Vagina (tissue), 2 donors: ENCODE results near the gene ADAMTS7. TPM values are rescaled to one million over a fixed set of nuclear protein-coding genes. Genes with fewer than 3 reads are reported as not detected.
"Not testable (repeated sequence)": the region's sequence is repeated elsewhere in the genome, so short reads cannot be mapped to it uniquely, and the experiment has no call there.

Source experiments
- DNase-seq, 2 donors: peaks; one replicate each; pipeline ENCODE4 v3.0.0-alpha.2; 2017; ENCODE audit errors: extremely low spot score in 2 of 2
- H3K27ac ChIP-seq: fragments of 200-600 bp; sonication (generic); one replicate; pipeline ENCODE4 v1.5.1; 2019
- H3K27me3 ChIP-seq: fragments of 200-600 bp; sonication (generic); one replicate; pipeline ENCODE4 v1.5.1; 2019
- H3K36me3 ChIP-seq, 2 donors: fragments of 200-600 bp; sonication (generic); one replicate each; pipeline ENCODE4 v1.5.1; 2017 to 2019
- H3K4me1 ChIP-seq: fragments of 200-600 bp; sonication (generic); one replicate; pipeline ENCODE4 v1.5.1; 2019
- H3K4me3 ChIP-seq, 2 donors: fragments of 200-600 bp; sonication (generic); 1 replicate in 1 of 2; 2 replicates in 1 of 2; pipeline ENCODE4 v1.5.1; 2016 to 2019
- H3K9me3 ChIP-seq: fragments of 200-600 bp; sonication (generic); one replicate; pipeline ENCODE4 v1.5.1; 2019
- CTCF ChIP-seq, 3 experiments: fragments of 450-650 bp in 2 of 3; fragments of 200-600 bp in 1 of 3; sonication (generic) in 1 of 3; IDR thresholded peaks; one replicate each; pipeline ENCODE4 v1.5.1; 2017 to 2019; ENCODE audit warnings: antibody characterized with exemption in 3 of 3, mild to moderate bottlenecking in 2 of 3, moderate library complexity in 2 of 3
- POLR2A ChIP-seq, 2 donors: fragments of 450-650 bp; IDR thresholded peaks; one replicate each; pipeline ENCODE4 v1.6.1; 2017; ENCODE audit warnings: antibody characterized with exemption in 2 of 2, mild to moderate bottlenecking in 2 of 2, moderate library complexity in 2 of 2
- POLR2AphosphoS5 ChIP-seq, 2 donors: sonication (generic); formaldehyde crosslinking; IDR thresholded peaks; one replicate each; pipeline ENCODE4 v1.9.0; 2017; ENCODE audit warnings: antibody characterized with exemption in 2 of 2, mild to moderate bottlenecking in 2 of 2, low read depth in 1 of 2; ENCODE audit not compliant: insufficient read depth in 1 of 2
- intact Hi-C: fragments of 100-400 bp; cut with DNase I; formaldehyde crosslinking; loops from one replicate; pipeline ENCODE4 v1.15.1; 2023
- total RNA-seq: library from RNA; depleted of rRNA; stranded (reverse); fragments of >200 nt; gene quantifications from one replicate; pipeline ENCODE4 v1.2.3, GENCODE V29; 2016

Gene ADAMTS7
- total RNA-seq, 1 donor from 2014 or later: 2.5 TPM

DNA sequence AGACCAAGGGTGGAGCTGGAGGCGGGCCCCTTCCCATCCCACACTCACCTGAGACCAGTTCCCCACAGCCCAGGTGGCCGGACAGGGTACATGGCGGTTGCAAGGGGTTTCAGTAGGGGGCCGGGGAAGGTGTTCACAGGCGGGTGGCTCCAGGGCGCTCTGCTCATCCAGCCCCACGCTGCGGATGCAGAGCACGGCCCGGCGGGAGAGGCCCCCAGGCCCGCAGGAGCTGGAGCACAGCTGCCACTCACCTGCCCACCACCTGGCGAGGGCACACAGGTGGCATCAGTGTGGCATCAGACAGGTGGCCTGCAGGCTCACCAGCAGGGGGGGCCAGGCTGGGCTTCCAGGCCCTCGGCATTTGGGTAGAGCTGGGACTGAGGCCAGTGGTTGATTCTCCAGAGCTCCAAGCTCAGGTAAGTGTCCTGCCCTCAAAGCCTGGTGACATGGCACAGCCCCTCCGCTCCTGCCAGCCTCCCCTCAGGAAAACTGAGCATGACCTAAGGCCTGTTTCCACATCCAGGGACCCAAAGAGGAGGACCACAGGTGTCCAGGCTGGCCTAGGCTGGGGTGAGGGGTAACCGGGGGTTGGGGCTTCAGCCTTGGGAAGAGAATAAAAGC is 43.8 kb downstream of the ADAMTS7 start:
- intact Hi-C loops: no loop called here
- Histone ChIP-seq H3K27me3 (no peaks in the 10 kb centered on the region), H3K4me3 (no peak overlapping the region), H3K9me3 (no peaks in the 10 kb centered on the region), H3K4me1 (peaks cover 8% of the 10 kb centered on the region), H3K27ac (no peak overlapping the region), H3K36me3 (no peaks in the 10 kb centered on the region)
- no peak for TF ChIP-seq CTCF (IDR thresholded peaks at IDR 0.05)
- DNase-seq: no peak

GRCh38 chr15:78766641-78767071 is 44.6 kb downstream of the ADAMTS7 start:
- H3K4me3 ChIP-seq, H3K36me3 ChIP-seq, H3K4me1 ChIP-seq, H3K27me3 ChIP-seq, DNase-seq, H3K27ac ChIP-seq, H3K9me3 ChIP-seq, intact Hi-C loops: not testable (repeated sequence)

GRCh38 chr15:78766041-78766440 is 45.2 kb downstream of the ADAMTS7 start:
- intact Hi-C loops: no loop called here
- peaks cover 14% of the 10 kb centered on the region for H3K4me1 ChIP-seq
- no peak for DNase-seq
- no peaks in the 10 kb centered on the region for H3K27me3 ChIP-seq
- no peak for TF ChIP-seq POLR2AphosphoS5 (IDR thresholded peaks at IDR 0.05; ENCODE audit: insufficient read depth in 1 of 2, low read depth in 1 of 2)
- no peak overlapping the region for H3K4me3 ChIP-seq
- no peaks in the 10 kb centered on the region for H3K9me3 ChIP-seq
- no peak overlapping the region for H3K27ac ChIP-seq
- no peaks in the 10 kb centered on the region for H3K36me3 ChIP-seq

- DNase-seq: not testable (repeated sequence)
These were observed 46.0 kb downstream of the ADAMTS7 start for GRCh38 chr15:78765154-78765860.

DNA sequence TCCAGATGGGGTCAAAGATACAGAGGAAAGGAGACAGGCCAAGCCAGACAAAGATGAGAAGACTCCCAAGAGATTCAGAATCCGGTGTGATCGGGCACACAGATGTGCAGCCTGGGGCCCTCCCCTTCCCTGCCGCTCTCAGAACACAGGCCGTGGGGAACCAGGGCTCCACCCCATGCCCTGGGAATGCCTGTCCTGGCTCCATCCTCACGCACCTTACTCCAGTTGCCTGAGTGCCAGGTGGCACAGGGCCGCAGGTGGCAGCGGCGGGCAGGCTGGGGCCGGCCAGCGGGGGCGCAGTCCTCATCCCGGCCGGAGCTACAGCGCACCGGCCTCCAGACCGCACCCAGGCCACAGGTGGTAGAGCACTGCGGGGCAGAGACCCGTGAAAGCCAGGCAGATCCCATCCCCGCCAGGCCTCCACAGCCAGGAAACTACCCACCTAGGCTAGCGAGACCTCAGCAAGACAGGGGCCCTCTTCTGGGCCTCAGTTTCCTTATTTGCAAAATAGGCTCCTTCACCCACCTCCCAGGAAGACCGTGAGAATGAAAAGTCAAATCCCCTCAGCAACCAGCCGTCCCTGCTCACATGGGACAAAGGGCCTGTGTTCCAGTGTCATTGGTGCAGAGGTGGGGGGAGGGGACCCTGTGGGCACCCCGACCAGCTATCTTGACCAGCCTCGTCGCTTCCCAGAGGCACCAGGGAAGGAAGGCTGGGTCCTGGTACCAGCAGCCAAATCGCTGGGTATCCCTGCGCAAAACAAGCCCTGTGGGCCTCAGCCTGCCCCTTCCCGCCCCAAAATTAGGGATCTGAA is 46.7 kb downstream of the ADAMTS7 start:
- H3K4me3 ChIP-seq, H3K36me3 ChIP-seq, H3K27me3 ChIP-seq, H3K9me3 ChIP-seq, DNase-seq, intact Hi-C loops, H3K27ac ChIP-seq: not testable (repeated sequence)
- H3K4me1 ChIP-seq: peaks cover 28% of the 10 kb centered on the region

More at GRCh38 chr15:78765154-78765860, 46.0 kb downstream of the ADAMTS7 start:
- H3K4me1 ChIP-seq: peaks cover 20% of the 10 kb centered on the region
- H3K4me3 ChIP-seq, H3K36me3 ChIP-seq, H3K9me3 ChIP-seq, H3K27me3 ChIP-seq, H3K27ac ChIP-seq, intact Hi-C loops: not testable (repeated sequence)

- TF ChIP-seq CTCF (IDR thresholded peaks at IDR 0.05): no peak
- no peak for TF ChIP-seq POLR2AphosphoS5 (IDR thresholded peaks at IDR 0.05; ENCODE audit: insufficient read depth in 1 of 2, low read depth in 1 of 2)
- no peak for TF ChIP-seq POLR2A (IDR thresholded peaks at IDR 0.05)
- H3K36me3 ChIP-seq: no peaks in the 10 kb centered on the region
- no peaks in the 10 kb centered on the region for H3K9me3 ChIP-seq
- no peak for DNase-seq
- no peak overlapping the region for H3K27ac ChIP-seq
- no peak overlapping the region for H3K4me3 ChIP-seq
- intact Hi-C loops: no loop called here
- H3K27me3 ChIP-seq: no peaks in the 10 kb centered on the region
- peaks cover 33% of the 10 kb centered on the region for H3K4me1 ChIP-seq
These were observed 47.4 kb downstream of the ADAMTS7 start for GRCh38 chr15:78763796-78764241.
